ENCODE data around the gene MRAS.

GRCh38 chr3:138440596-138440995 lies 92.2 kb downstream of the MRAS start:
- TF ChIP-seq CTCF (IDR thresholded peaks at IDR 0.05; ENCODE audit: poor library complexity) = no peak
- no peak for TF ChIP-seq EZH2phosphoT487 (IDR thresholded peaks at IDR 0.05; ENCODE audit: low read depth, severe bottlenecking, unreplicated experiment)
- no peak for TF ChIP-seq EZH2 (IDR thresholded peaks at IDR 0.05; ENCODE audit: borderline replicate concordance)
